Measurements from ENCODE around the gene GDI1. TPM values are rescaled to one million over a fixed set of nuclear protein-coding genes. Genes with fewer than 3 reads are reported as not detected.

The GDI1 gene
- total and polyA plus RNA-seq, 10 of the 15 experiments (the other 5 are each of a cell fraction or from before 2014, with no cell fraction given): 0.92 to 102 (median 49.6) TPM

DNA sequence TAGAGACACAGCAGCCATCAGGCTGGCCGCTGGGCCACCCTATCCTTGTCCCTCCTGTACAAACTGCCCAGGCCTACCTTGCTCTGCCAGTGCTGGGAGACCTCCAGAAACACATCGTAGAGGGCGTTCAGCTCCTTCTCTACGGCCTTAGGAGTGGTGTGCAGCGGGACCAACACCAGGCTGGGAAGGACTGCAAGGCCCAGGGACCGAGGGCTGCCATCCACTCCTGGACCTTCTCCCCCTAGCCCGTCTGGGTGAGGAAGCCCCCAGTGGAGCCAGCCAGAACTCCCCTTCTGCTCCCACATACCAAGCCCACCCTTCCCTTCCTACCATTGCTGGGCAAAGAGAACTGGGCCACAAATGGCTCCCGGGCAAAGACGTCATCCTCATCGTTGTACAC is 33.8 kb upstream of the GDI1 start:
- no peak overlapping the region for H3K27ac ChIP-seq (ENCODE audit: control insufficient read depth, insufficient read depth)
- FAIRE-seq (no peak), ATAC-seq (no peak), DNase-seq (ENCODE audit: low read depth, low spot score) (no peak)
- intact Hi-C loops (cut with micrococcal nuclease; ENCODE audit: unreplicated experiment) (no loop called here), in situ Hi-C loops (cut with MboI) (no loop called here)
- H3K27me3 ChIP-seq (replicated peaks in 1 of 2; ENCODE audit: control insufficient read depth in 2 of 2, insufficient read depth in 2 of 2, low read length in 1 of 2): no peaks in the 10 kb centered on the region
- WGBS (ENCODE audit: insufficient coverage, insufficient replicate concordance, low lambda C conversion rate, missing lambda C conversion rate): 66% methylated on average over 10 of the region's 10 CpGs
- peaks cover 18% of the 10 kb centered on the region for H3K79me2 ChIP-seq (ENCODE audit: control insufficient read depth, insufficient read depth, low read length)
- BruUV-seq (replicated peaks): no TSS peak
- no peak overlapping the region for H2AFZ ChIP-seq (ENCODE audit: control insufficient read depth, low read depth, low read length)
- SMC1A ChIA-PET (ENCODE audit: uncharacterized antibody, unreplicated experiment): no interaction called here
- H3K4me2 ChIP-seq (ENCODE audit: control insufficient read depth, insufficient read depth): no peak overlapping the region
- peaks cover 3% of the 10 kb centered on the region; the same call in 1 of the 2 replicates for H3K4me1 ChIP-seq (ENCODE audit: control insufficient read depth, insufficient read depth, low read length)
- no peaks in the 10 kb centered on the region; the same call in 2 of the 3 replicates for H3K9me3 ChIP-seq (replicated peaks; ENCODE audit: control insufficient read depth, insufficient read depth, low read length)
- 0 out of 2 replicates have a peak, but pooled peaks have one; percentile 8 for TF ChIP-seq POLR2A (IDR thresholded peaks at IDR 0.05; ENCODE audit: low read depth, low read length)
- TF ChIP-seq, protein P1, sequence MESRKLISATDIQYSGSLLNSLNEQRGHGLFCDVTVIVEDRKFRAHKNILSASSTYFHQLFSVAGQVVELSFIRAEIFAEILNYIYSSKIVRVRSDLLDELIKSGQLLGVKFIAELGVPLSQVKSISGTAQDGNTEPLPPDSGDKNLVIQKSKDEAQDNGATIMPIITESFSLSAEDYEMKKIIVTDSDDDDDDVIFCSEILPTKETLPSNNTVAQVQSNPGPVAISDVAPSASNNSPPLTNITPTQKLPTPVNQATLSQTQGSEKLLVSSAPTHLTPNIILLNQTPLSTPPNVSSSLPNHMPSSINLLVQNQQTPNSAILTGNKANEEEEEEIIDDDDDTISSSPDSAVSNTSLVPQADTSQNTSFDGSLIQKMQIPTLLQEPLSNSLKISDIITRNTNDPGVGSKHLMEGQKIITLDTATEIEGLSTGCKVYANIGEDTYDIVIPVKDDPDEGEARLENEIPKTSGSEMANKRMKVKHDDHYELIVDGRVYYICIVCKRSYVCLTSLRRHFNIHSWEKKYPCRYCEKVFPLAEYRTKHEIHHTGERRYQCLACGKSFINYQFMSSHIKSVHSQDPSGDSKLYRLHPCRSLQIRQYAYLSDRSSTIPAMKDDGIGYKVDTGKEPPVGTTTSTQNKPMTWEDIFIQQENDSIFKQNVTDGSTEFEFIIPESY (IDR thresholded peaks at IDR 0.05): no peak
- RAD21 ChIA-PET (ENCODE audit: unreplicated experiment): no interaction called here
- peaks cover 5% of the 10 kb centered on the region; the same call in 1 of the 2 replicates for H4K20me1 ChIP-seq (ENCODE audit: control insufficient read depth, insufficient read depth)
- CTCF ChIA-PET: no interaction called here
- H3K4me3 ChIP-seq: no peak overlapping the region
- H3K36me3 ChIP-seq (ENCODE audit: control insufficient read depth in 2 of 2, insufficient read depth in 2 of 2, low read length in 1 of 2): peaks cover 10 to 12% of the 10 kb centered on the region in 2 experiments
- H3K9ac ChIP-seq (ENCODE audit: control insufficient read depth, insufficient read depth, low read length): no peak overlapping the region
- POLR2A ChIA-PET: interaction anchor here (1.1 kb wide), 1 partner anchor 25 kb away, joined by 3 read pairs; the partner anchor contains the start of gene ATP6AP1

DNA sequence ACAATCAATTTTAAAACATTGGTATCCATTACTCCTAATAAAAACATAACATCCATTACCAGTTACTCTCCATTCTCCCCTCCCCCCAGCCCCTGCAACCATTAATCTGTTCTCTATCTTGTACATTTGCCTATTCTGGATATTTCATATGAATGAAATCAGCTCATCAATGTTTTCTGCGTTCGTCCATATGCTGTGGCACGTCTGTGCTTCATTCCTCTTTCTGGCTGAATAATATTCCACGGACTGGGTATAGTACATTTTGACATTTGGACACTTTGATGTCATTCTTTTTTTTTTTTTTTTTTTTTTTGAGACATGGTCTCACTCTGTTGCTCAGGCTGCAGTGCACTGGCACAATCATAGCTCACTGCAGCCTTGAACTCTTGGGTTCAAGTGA is 33.1 kb upstream of the GDI1 start:
- no peak for FAIRE-seq
- ChIA-PET RAD21 (ENCODE audit: unreplicated experiment) (no interaction called here), CTCF (no interaction called here), POLR2A (interaction anchor here (0.6 to 1.1 kb wide), 3 partner anchors 24 to 481 kb away, joined by 3 to 11 read pairs (median 3); partner anchors contain the start of gene ATP6AP1), SMC1A (ENCODE audit: uncharacterized antibody, unreplicated experiment) (no interaction called here)
- peaks cover 5% of the 10 kb centered on the region; the same call in 1 of the 2 replicates for H4K20me1 ChIP-seq (ENCODE audit: control insufficient read depth, insufficient read depth)
- H3K36me3 ChIP-seq (ENCODE audit: control insufficient read depth in 2 of 2, insufficient read depth in 2 of 2, low read length in 1 of 2): peaks cover 10 to 12% of the 10 kb centered on the region in 2 experiments
- H3K9me3 ChIP-seq (replicated peaks; ENCODE audit: control insufficient read depth, insufficient read depth, low read length): no peaks in the 10 kb centered on the region
- no peak overlapping the region for H3K4me2 ChIP-seq (ENCODE audit: control insufficient read depth, insufficient read depth)
- H3K27ac ChIP-seq (ENCODE audit: control insufficient read depth, insufficient read depth): no peak overlapping the region
- H3K4me1 ChIP-seq (ENCODE audit: control insufficient read depth, insufficient read depth, low read length): peaks cover 3% of the 10 kb centered on the region; the same call in 1 of the 2 replicates
- no peaks in the 10 kb centered on the region for H3K27me3 ChIP-seq (replicated peaks in 1 of 2; ENCODE audit: control insufficient read depth in 2 of 2, insufficient read depth in 2 of 2, low read length in 1 of 2)
- no peak for DNase-seq (ENCODE audit: low read depth, low spot score)
- TF ChIP-seq NFIC (IDR thresholded peaks at IDR 0.05; ENCODE audit: low read depth, low read length) (no peak), ESRRA (IDR thresholded peaks at IDR 0.05; ENCODE audit: low read length) (no peak), SIN3A (IDR thresholded peaks at IDR 0.05; ENCODE audit: low read depth, low read length) (no peak), RFX5 (IDR thresholded peaks at IDR 0.05; ENCODE audit: low read depth, low read length) (no peak), SREBF1 (IDR thresholded peaks at IDR 0.05; ENCODE audit: low read length) (no peak)
- H3K9ac ChIP-seq (ENCODE audit: control insufficient read depth, insufficient read depth, low read length): no peak overlapping the region
- peaks cover 11% of the 10 kb centered on the region for H3K79me2 ChIP-seq (ENCODE audit: control insufficient read depth, insufficient read depth, low read length)
- 65% methylated on average over 4 of the region's 4 CpGs for WGBS (ENCODE audit: insufficient coverage, insufficient replicate concordance, low lambda C conversion rate, missing lambda C conversion rate)
- in situ Hi-C loops (cut with MboI): no loop called here
- ATAC-seq: no peak
- intact Hi-C loops (cut with micrococcal nuclease; ENCODE audit: unreplicated experiment): no loop called here
- no peak overlapping the region for H3K4me3 ChIP-seq
- H2AFZ ChIP-seq (ENCODE audit: control insufficient read depth, low read depth, low read length): no peak overlapping the region
- BruUV-seq (replicated peaks): no TSS peak
